Progenitor cell of endocrine pancreas (in vitro differentiated cells): ENCODE data around the gene ADAMTS6. TPM values are rescaled to one million over a fixed set of nuclear protein-coding genes. Genes with fewer than 3 reads are reported as not detected.
"Not testable (repeated sequence)": the region's sequence is repeated elsewhere in the genome, so short reads cannot be mapped to it uniquely, and the experiment has no call there.

ENCODE experiments used
- DNase-seq: peaks from one replicate; pipeline ENCODE4 v3.0.0; 2021; ENCODE audit warnings: low spot score; ENCODE audit not compliant: unreplicated experiment
- H3K27ac Mint-ChIP-seq: 2 replicates; pipeline ENCODE4 v1.8.0; 2021; ENCODE audit warnings: mild to moderate bottlenecking, moderate library complexity, mixed read lengths
- H3K27me3 Mint-ChIP-seq: 2 replicates; pipeline ENCODE4 v1.8.0; 2021; ENCODE audit warnings: mixed read lengths
- H3K36me3 Mint-ChIP-seq: 2 replicates; pipeline ENCODE4 v1.8.0; 2022; ENCODE audit warnings: mixed read lengths; ENCODE audit not compliant: insufficient read depth
- H3K4me1 Mint-ChIP-seq: 2 replicates; pipeline ENCODE4 v1.8.0; 2021; ENCODE audit warnings: low read depth, mixed read lengths
- H3K4me3 Mint-ChIP-seq: 2 replicates; pipeline ENCODE4 v1.8.0; 2021; ENCODE audit warnings: low read depth, mild to moderate bottlenecking, moderate library complexity, mixed read lengths
- H3K9me3 Mint-ChIP-seq: 2 replicates; pipeline ENCODE4 v1.8.0; 2021; ENCODE audit warnings: low read depth, mixed read lengths
- total RNA-seq: library from RNA; stranded (reverse); gene quantifications from 2 replicates; pipeline ENCODE4 v1.2.1, GENCODE V29; 2021
- TF ChIP-seq, protein P1 (sequence below): fragments of 200-600 bp; sonication (generic); IDR thresholded peaks from one replicate; pipeline ENCODE4 v1.5.0; 2021; ENCODE audit warnings: antibody characterized with exemption, mild to moderate bottlenecking; ENCODE audit not compliant: unreplicated experiment

The ADAMTS6 gene
- total RNA-seq, 1 donor from 2014 or later = 13.0 TPM

DNA sequence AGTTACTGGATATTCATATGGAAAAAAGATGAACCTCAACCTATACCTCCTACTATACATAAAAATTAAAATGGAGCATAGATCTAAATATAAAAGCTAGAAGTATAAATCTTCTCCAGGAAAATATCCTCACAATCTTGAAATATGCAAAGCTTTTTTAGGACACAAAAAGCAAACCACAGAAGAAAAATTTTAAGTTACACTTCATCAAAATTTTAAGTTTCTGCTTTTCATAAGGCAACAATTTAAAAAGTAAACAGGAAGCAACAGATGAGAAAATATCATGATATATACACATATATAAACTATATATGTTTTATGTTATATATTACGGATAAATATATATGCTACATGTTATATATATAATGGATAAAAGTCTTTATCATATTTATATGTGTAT lies 157.5 kb downstream of the ADAMTS6 start:
- Mint-ChIP-seq H3K4me1 (peaks cover 24% of the 10 kb centered on the region), H3K9me3 (no peaks in the 10 kb centered on the region), H3K27me3 (no peaks in the 10 kb centered on the region), H3K4me3 (no peak overlapping the region), H3K36me3 (no peaks in the 10 kb centered on the region), H3K27ac (no peak overlapping the region)
- TF ChIP-seq, protein P1, sequence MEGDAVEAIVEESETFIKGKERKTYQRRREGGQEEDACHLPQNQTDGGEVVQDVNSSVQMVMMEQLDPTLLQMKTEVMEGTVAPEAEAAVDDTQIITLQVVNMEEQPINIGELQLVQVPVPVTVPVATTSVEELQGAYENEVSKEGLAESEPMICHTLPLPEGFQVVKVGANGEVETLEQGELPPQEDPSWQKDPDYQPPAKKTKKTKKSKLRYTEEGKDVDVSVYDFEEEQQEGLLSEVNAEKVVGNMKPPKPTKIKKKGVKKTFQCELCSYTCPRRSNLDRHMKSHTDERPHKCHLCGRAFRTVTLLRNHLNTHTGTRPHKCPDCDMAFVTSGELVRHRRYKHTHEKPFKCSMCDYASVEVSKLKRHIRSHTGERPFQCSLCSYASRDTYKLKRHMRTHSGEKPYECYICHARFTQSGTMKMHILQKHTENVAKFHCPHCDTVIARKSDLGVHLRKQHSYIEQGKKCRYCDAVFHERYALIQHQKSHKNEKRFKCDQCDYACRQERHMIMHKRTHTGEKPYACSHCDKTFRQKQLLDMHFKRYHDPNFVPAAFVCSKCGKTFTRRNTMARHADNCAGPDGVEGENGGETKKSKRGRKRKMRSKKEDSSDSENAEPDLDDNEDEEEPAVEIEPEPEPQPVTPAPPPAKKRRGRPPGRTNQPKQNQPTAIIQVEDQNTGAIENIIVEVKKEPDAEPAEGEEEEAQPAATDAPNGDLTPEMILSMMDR = no peak
- no peak for DNase-seq

DNA sequence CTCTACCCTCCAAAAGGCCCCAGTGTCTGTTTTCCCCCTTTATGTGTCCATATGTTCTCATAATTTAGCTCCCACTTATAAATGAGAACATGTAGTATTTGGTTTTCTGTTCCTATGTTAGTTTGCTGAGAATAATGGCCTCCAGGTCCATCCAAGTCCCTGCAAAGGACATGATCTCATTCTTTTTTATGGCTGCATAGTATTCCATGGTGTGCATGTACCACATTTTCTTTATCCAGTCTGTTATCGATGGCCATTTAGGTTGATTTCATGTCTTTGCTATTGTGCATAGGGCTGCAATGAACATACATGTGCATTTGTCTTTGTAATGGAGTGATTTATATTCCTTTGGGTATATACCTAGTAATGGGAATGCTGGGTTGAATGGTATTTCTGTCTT lies 161.0 kb downstream of the ADAMTS6 start:
- not testable (repeated sequence) for H3K4me3 Mint-ChIP-seq, H3K9me3 Mint-ChIP-seq, H3K27me3 Mint-ChIP-seq, H3K4me1 Mint-ChIP-seq, H3K27ac Mint-ChIP-seq, DNase-seq, H3K36me3 Mint-ChIP-seq

DNA sequence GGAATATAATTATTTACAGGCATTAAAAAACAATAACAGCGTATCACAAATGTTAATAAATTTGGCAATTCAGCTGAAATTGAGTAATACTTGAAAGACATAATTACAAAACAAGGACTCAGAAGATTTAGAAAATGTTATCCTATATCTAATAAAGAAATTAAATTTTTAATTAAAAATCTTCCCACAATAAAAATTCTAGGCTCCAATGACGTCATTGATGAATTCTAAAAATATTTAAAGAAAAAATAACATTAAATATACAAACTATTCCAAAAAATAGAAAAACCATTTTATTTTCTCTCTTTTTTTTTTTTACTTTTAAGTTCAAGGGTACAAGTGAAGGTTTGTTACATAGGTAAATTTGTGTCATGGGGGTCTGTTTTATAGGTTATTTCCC lies 161.5 kb downstream of the ADAMTS6 start:
- H3K27me3 Mint-ChIP-seq = no peaks in the 10 kb centered on the region
- no peak overlapping the region for H3K4me3 Mint-ChIP-seq
- no peaks in the 10 kb centered on the region for H3K36me3 Mint-ChIP-seq
- TF ChIP-seq, protein P1 = no peak
- H3K27ac Mint-ChIP-seq = no peak overlapping the region
- no peaks in the 10 kb centered on the region for H3K4me1 Mint-ChIP-seq
- no peaks in the 10 kb centered on the region for H3K9me3 Mint-ChIP-seq
- no peak for DNase-seq

DNA sequence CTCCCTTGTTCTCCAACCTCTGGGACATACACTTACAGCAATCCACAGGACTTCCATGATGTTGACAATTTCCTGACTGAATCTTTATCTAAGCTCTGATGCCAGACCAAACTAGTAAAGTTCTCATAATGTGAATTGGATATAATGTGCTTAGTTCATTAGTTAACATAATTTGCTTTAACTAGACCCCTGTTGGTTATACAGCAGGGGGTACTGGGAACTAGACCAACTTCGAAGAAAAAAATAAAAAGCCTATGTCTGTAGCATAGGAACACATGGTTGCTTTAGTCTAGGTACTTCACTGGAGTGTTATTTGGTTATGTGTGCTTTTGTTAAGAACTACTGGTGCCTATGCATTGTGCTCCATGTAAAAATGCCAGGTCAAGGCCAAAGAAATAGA lies 173.8 kb downstream of the ADAMTS6 start:
- Mint-ChIP-seq H3K4me1 (peaks cover 8% of the 10 kb centered on the region), H3K4me3 (no peak overlapping the region), H3K9me3 (no peaks in the 10 kb centered on the region), H3K27ac (no peak overlapping the region), H3K27me3 (no peaks in the 10 kb centered on the region), H3K36me3 (no peaks in the 10 kb centered on the region)
- DNase-seq = no peak
- TF ChIP-seq, protein P1 = no peak

DNA sequence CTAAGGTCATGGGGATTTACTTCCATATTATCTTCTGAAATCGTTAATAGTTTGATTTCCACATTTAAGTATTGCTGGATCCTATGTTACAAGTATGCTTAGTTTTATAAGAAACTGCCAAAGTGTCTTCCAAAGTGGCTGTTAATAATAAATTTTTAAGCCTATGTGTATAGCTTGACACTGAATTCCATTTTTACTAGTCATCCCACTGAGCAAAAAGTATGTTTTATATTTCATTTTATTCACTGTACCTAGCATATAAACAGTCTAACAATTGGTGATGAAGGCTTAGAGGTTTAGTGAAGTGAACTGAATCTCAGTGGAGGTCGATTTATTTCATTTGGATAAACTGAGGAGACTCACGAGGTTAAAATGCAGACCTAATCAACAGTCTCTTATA lies 174.6 kb downstream of the ADAMTS6 start:
- peaks cover 8% of the 10 kb centered on the region for H3K4me1 Mint-ChIP-seq
- no peaks in the 10 kb centered on the region for H3K27me3 Mint-ChIP-seq
- TF ChIP-seq, protein P1 = no peak
- H3K27ac Mint-ChIP-seq = no peak overlapping the region
- no peaks in the 10 kb centered on the region for H3K36me3 Mint-ChIP-seq
- no peak for DNase-seq
- no peak overlapping the region for H3K4me3 Mint-ChIP-seq
- no peaks in the 10 kb centered on the region for H3K9me3 Mint-ChIP-seq

DNA sequence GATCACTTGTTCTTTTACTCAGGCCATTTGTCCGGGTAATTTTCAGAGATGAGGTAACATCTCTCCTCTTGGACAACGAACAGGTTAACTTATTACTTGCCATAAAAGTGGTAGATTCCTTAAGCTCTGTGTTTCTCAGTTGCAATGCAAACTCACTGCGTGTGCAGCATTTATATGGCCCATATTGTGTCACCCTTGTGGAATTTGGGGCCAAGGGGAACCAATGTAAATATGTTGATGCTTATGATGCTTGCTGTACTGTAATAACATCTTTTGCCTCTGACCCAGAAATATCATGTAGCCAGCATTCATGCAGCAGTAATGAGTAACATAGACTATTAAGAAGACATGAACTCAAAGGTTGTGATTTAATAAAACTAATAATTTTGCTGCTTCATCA lies 175.8 kb downstream of the ADAMTS6 start:
- TF ChIP-seq, protein P1 = no peak
- no peaks in the 10 kb centered on the region for H3K27me3 Mint-ChIP-seq
- DNase-seq = no peak
- H3K36me3 Mint-ChIP-seq = no peaks in the 10 kb centered on the region
- no peaks in the 10 kb centered on the region for H3K9me3 Mint-ChIP-seq
- peaks cover 8% of the 10 kb centered on the region for H3K4me1 Mint-ChIP-seq
- H3K4me3 Mint-ChIP-seq = no peak overlapping the region
- H3K27ac Mint-ChIP-seq = peak overlapping the region; percentile 89
